Liver (tissue), 9 donors: Measurements from ENCODE around the gene ARHGAP19. TPM values are rescaled to one million over a fixed set of nuclear protein-coding genes. Genes with fewer than 3 reads are reported as not detected.
A peak's percentile ranks its signal among the peaks of the same experiment; 100 is the strongest.

ENCODE experiments used
- DNase-seq: peaks from one replicate; pipeline ENCODE4 v3.0.0-alpha.2; 2017; ENCODE audit warnings: low spot score
- H3K27ac ChIP-seq, 2 donors: one replicate each; pipeline ENCODE4 v1.7.0; 2013; ENCODE audit warnings: inconsistent platforms in 2 of 2, low read length in 2 of 2, control low read depth in 1 of 2, low read depth in 1 of 2, mild to moderate bottlenecking in 1 of 2
- H3K27me3 ChIP-seq, 4 donors: one replicate each; pipeline versions ENCODE4 v1.6.1 to v1.7.0; 2013; ENCODE audit warnings: low read length in 3 of 4, inconsistent platforms in 1 of 4, mild to moderate bottlenecking in 1 of 4, moderate library complexity in 1 of 4; ENCODE audit not compliant: control insufficient read depth in 4 of 4, insufficient read depth in 4 of 4
- H3K36me3 ChIP-seq, 4 donors: one replicate each; pipeline versions ENCODE4 v1.6.1 to v1.7.0; 2013; ENCODE audit warnings: low read length in 3 of 4, mild to moderate bottlenecking in 3 of 4, low read depth in 1 of 4, moderate library complexity in 1 of 4; ENCODE audit not compliant: control insufficient read depth in 4 of 4, insufficient read depth in 3 of 4
- H3K4me1 ChIP-seq, 4 donors: one replicate each; pipeline versions ENCODE4 v1.6.1 to v1.7.0; 2013; ENCODE audit warnings: low read length in 3 of 4, mild to moderate bottlenecking in 3 of 4, moderate library complexity in 1 of 4; ENCODE audit not compliant: control insufficient read depth in 4 of 4, insufficient read depth in 4 of 4
- H3K4me3 ChIP-seq, 3 donors: one replicate each; pipeline versions ENCODE4 v1.6.1 to v1.7.0; 2013; ENCODE audit warnings: low read length in 3 of 3, control low read depth in 1 of 3, low read depth in 1 of 3, mild to moderate bottlenecking in 1 of 3
- H3K9ac ChIP-seq, 2 donors: one replicate each; pipeline ENCODE4 v1.7.0; 2013; ENCODE audit warnings: low read length in 2 of 2, mild to moderate bottlenecking in 2 of 2, moderate library complexity in 2 of 2, control low read depth in 1 of 2, low read depth in 1 of 2
- H3K9me3 ChIP-seq, 4 donors: one replicate each; pipeline versions ENCODE4 v1.6.1 to v1.7.0; 2013; ENCODE audit warnings: low read length in 3 of 4; ENCODE audit not compliant: control insufficient read depth in 4 of 4
- ATF3 ChIP-seq: IDR thresholded peaks from 2 replicates; pipeline ENCODE4 v1.6.1; 2016; ENCODE audit warnings: antibody characterized with exemption
- CTCF ChIP-seq: fragments of 150-350 bp; IDR thresholded peaks from 2 replicates; pipeline ENCODE4 v1.5.1; 2017; ENCODE audit warnings: improper control_type of control experiment, low read depth, low read length; ENCODE audit not compliant: missing input control
- FOXA1 ChIP-seq: IDR thresholded peaks from 2 replicates; pipeline ENCODE4 v1.6.1; 2016; ENCODE audit warnings: antibody characterized with exemption
- FOXA2 ChIP-seq: IDR thresholded peaks from 2 replicates; pipeline ENCODE4 v1.6.1; 2016; ENCODE audit warnings: antibody characterized with exemption
- HNF4A ChIP-seq, 2 donors: conservative IDR thresholded peaks; 2 replicates each; pipeline ENCODE4 v1.6.1; 2016; ENCODE audit warnings: antibody characterized with exemption in 2 of 2, mild to moderate bottlenecking in 2 of 2
- HNF4G ChIP-seq: IDR thresholded peaks from 2 replicates; pipeline ENCODE4 v1.6.1; 2016; ENCODE audit warnings: antibody characterized with exemption
- MAX ChIP-seq: IDR thresholded peaks from 2 replicates; pipeline ENCODE4 v1.6.1; 2016; ENCODE audit warnings: antibody characterized with exemption
- NR2F2 ChIP-seq: IDR thresholded peaks from 2 replicates; pipeline ENCODE4 v1.6.1; 2016; ENCODE audit warnings: antibody characterized with exemption
- RAD21 ChIP-seq, 2 donors: IDR thresholded peaks; 2 replicates each; pipeline ENCODE4 v1.6.1; 2016; ENCODE audit warnings: antibody characterized with exemption in 2 of 2, mild to moderate bottlenecking in 2 of 2
- REST ChIP-seq: IDR thresholded peaks from 2 replicates; pipeline ENCODE4 v1.6.1; 2016; ENCODE audit warnings: antibody characterized with exemption, mild to moderate bottlenecking
- RXRA ChIP-seq, 2 donors: IDR thresholded peaks; 2 replicates each; pipeline ENCODE4 v1.6.1; 2017 to 2018; ENCODE audit warnings: antibody characterized with exemption in 2 of 2, mild to moderate bottlenecking in 1 of 2
- SP1 ChIP-seq: IDR thresholded peaks from 2 replicates; pipeline ENCODE4 v1.6.1; 2018; ENCODE audit warnings: antibody characterized with exemption, mild to moderate bottlenecking
- YY1 ChIP-seq: IDR thresholded peaks from 2 replicates; pipeline ENCODE4 v1.6.1; 2016; ENCODE audit warnings: antibody characterized with exemption, mild to moderate bottlenecking
- ZBTB33 ChIP-seq: IDR thresholded peaks from 2 replicates; pipeline ENCODE4 v1.6.1; 2016; ENCODE audit warnings: antibody characterized with exemption
- WGBS: extraction: QIAGEN DNeasy Blood & Tissue Kit; methylation state at CpG from one replicate; pipeline ENCODE4 v1.1.7; 2013; 5-methylcytosine and 5-hydroxymethylcytosine counted together
- polyA plus RNA-seq, 2 donors: library from polyadenylated mRNA; stranded (reverse) in 1 of 2; unstranded in 1 of 2; fragments of 200-250 nt in 1 of 2; fragments of >200 nt in 1 of 2; fragmentation: Nextera tagmentation in 1 of 2; extraction: Ambion mirVana in 1 of 2; gene quantifications; one replicate each; pipeline versions ENCODE4 v1.2.1 to v1.2.3, GENCODE V29; 2013 to 2015
- total RNA-seq, 2 donors: library from RNA; depleted of rRNA; stranded (reverse); fragments of >200 nt; gene quantifications; one replicate each; pipeline ENCODE4 v1.2.3, GENCODE V29; 2014
- donor health status: healthy.
- donor health status: healthy.
- donor health status: healthy.
- donor health status: healthy.
- donor health status: healthy.

Gene ARHGAP19
- total and polyA plus RNA-seq, 4 donors, result 1.6 to 23.4 (median 3.6) TPM

GRCh38 chr10:97331153-97331703 lies 38.8 kb upstream of the ARHGAP19 start:
- 58% methylated on average over 6 of the region's 6 CpGs for WGBS
- H3K27ac ChIP-seq, result peak overlapping the region; percentile 90 to 95
- H3K9me3 ChIP-seq, result no peaks in the 10 kb centered on the region
- no peaks in the 10 kb centered on the region for H3K36me3 ChIP-seq
- H3K4me3 ChIP-seq, result peak overlapping the region in 1 of 3 donors; percentile 53
- no peak for DNase-seq
- TF ChIP-seq ATF3 (no peak), SP1 (no peak), HNF4G (no peak), REST (no peak)
- peak overlapping the region in 1 of 2 donors; percentile 79 for H3K9ac ChIP-seq
- no peaks in the 10 kb centered on the region for H3K27me3 ChIP-seq
- peaks cover 17 to 56% (median 41%) of the 10 kb centered on the region in 4 donors for H3K4me1 ChIP-seq

- Histone ChIP-seq H3K4me3 (no peak overlapping the region), H3K36me3 (no peaks in the 10 kb centered on the region), H3K9me3 (no peaks in the 10 kb centered on the region), H3K9ac (no peak overlapping the region), H3K27ac (peak overlapping the region; percentile 81 to 95), H3K4me1 (peaks cover 17 to 61% (median 43%) of the 10 kb centered on the region in 4 donors), H3K27me3 (no peaks in the 10 kb centered on the region)
- TF ChIP-seq ZBTB33, result no peak
- TF ChIP-seq RXRA (IDR thresholded peaks at IDR 0.05), result no peak
- TF ChIP-seq HNF4A (conservative IDR thresholded peaks at IDR 0.05), result no peak
- DNase-seq, result no peak
- WGBS, result 58% methylated on average over 5 of the region's 5 CpGs
These were observed 37.3 kb upstream of the ARHGAP19 start for GRCh38 chr10:97329766-97330165.

GRCh38 chr10:97328646-97329453 lies 36.4 kb upstream of the ARHGAP19 start:
- Histone ChIP-seq H3K9ac (peak overlapping the region; percentile 17 to 37), H3K9me3 (no peaks in the 10 kb centered on the region), H3K4me3 (peak overlapping the region in 2 of 3 donors; percentile 12 to 39), H3K27me3 (no peaks in the 10 kb centered on the region), H3K36me3 (no peaks in the 10 kb centered on the region), H3K4me1 (peaks cover 17 to 61% (median 43%) of the 10 kb centered on the region in 4 donors), H3K27ac (peak overlapping the region; percentile 81 to 95)
- 37% methylated on average over 3 of the region's 3 CpGs for WGBS
- DNase-seq, result no peak
- peak; percentile 77 to 90 for TF ChIP-seq RXRA (IDR thresholded peaks at IDR 0.05)
- no peak for TF ChIP-seq ATF3
- TF ChIP-seq HNF4A (conservative IDR thresholded peaks at IDR 0.05), result peak; percentile 65 to 83
- TF ChIP-seq ZBTB33, result peak; percentile 68
- TF ChIP-seq MAX, result peak; percentile 83
- peak; percentile 67 for TF ChIP-seq FOXA2
- TF ChIP-seq SP1, result peak; percentile 86
- TF ChIP-seq YY1, result peak; percentile 86
- peak; percentile 17 for TF ChIP-seq FOXA1
- no peak for TF ChIP-seq CTCF
- TF ChIP-seq RAD21 (IDR thresholded peaks at IDR 0.05), result peak; percentile 39 to 66
- TF ChIP-seq NR2F2, result no peak
